Measurements from ENCODE around the gene MRGPRD.
"Not testable (repeated sequence)": the region's sequence is repeated elsewhere in the genome, so short reads cannot be mapped to it uniquely, and the experiment has no call there.

The MRGPRD gene

GRCh38 chr11:69000831-69001242 is 20.1 kb upstream of the MRGPRD start:
- H3K4me3 ChIP-seq (ENCODE audit: low read depth, low read length), result no peak overlapping the region
- DNase-seq (ENCODE audit: low read depth), result no peak
- TF ChIP-seq MAX (IDR thresholded peaks at IDR 0.05; ENCODE audit: low read depth, low read length) (no peak), CTCF (IDR thresholded peaks at IDR 0.05; ENCODE audit: low read depth, low read length) (peak; percentile 24)

- DNase-seq (ENCODE audit: low read depth), result no peak
- TF ChIP-seq CTCF (IDR thresholded peaks at IDR 0.05; ENCODE audit: low read depth, low read length) (no peak), MYC (IDR thresholded peaks at IDR 0.05; ENCODE audit: low read depth, low read length) (no peak), MAX (IDR thresholded peaks at IDR 0.05; ENCODE audit: low read depth, low read length) (no peak), POLR2A (IDR thresholded peaks at IDR 0.05; ENCODE audit: extremely low read depth, insufficient read length) (no peak)
- H3K4me3 ChIP-seq (ENCODE audit: low read depth, low read length), result no peak overlapping the region
Observed at GRCh38 chr11:69000391-69000790, 19.6 kb upstream of the MRGPRD start.

GRCh38 chr11:68999748-69000355 is 19.1 kb upstream of the MRGPRD start:
- not testable (repeated sequence) for DNase-seq (ENCODE audit: low read depth); H3K4me3 ChIP-seq (ENCODE audit: low read depth, low read length)

- H3K4me3 ChIP-seq (ENCODE audit: low read depth, low read length), result no peak overlapping the region
- no peak for TF ChIP-seq MAX (IDR thresholded peaks at IDR 0.05; ENCODE audit: low read depth, low read length)
- TF ChIP-seq POLR2A (IDR thresholded peaks at IDR 0.05; ENCODE audit: extremely low read depth, insufficient read length), result no peak
- no peak for TF ChIP-seq CTCF (IDR thresholded peaks at IDR 0.05; ENCODE audit: low read depth, low read length)
- no peak for TF ChIP-seq MYC (IDR thresholded peaks at IDR 0.05; ENCODE audit: low read depth, low read length)
Observed at GRCh38 chr11:68999093-68999747, 18.4 kb upstream of the MRGPRD start.

GRCh38 chr11:68998390-68998911 is 17.7 kb upstream of the MRGPRD start:
- H3K4me3 ChIP-seq (ENCODE audit: low read depth, low read length), result no peak overlapping the region
- TF ChIP-seq POLR2A (IDR thresholded peaks at IDR 0.05; ENCODE audit: extremely low read depth, insufficient read length) (no peak), CTCF (IDR thresholded peaks at IDR 0.05; ENCODE audit: low read depth, low read length) (no peak), MAX (IDR thresholded peaks at IDR 0.05; ENCODE audit: low read depth, low read length) (no peak), MYC (IDR thresholded peaks at IDR 0.05; ENCODE audit: low read depth, low read length) (no peak)
- no peak for DNase-seq (ENCODE audit: low read depth)

More at GRCh38 chr11:68999093-68999747, 18.4 kb upstream of the MRGPRD start:
- DNase-seq (ENCODE audit: low read depth), result no peak

- DNase-seq (ENCODE audit: low read depth), result no peak
- H3K4me3 ChIP-seq (ENCODE audit: low read depth, low read length), result no peak overlapping the region
- TF ChIP-seq CTCF (IDR thresholded peaks at IDR 0.05; ENCODE audit: low read depth, low read length), result no peak
- TF ChIP-seq MAX (IDR thresholded peaks at IDR 0.05; ENCODE audit: low read depth, low read length), result no peak
- no peak for TF ChIP-seq MYC (IDR thresholded peaks at IDR 0.05; ENCODE audit: low read depth, low read length)
- TF ChIP-seq POLR2A (IDR thresholded peaks at IDR 0.05; ENCODE audit: extremely low read depth, insufficient read length), result no peak
Observed at GRCh38 chr11:68997995-68998348, 17.2 kb upstream of the MRGPRD start.
